GM19328 (cell line): ENCODE results near the gene CDC25B.

Experiments used
- ATAC-seq: cut with Tn5 transposase; IDR thresholded peaks from one replicate; pipeline ENCODE4 v1.9.1; 2021; ENCODE audit warnings: mild to moderate bottlenecking, moderate library complexity; ENCODE audit not compliant: unreplicated experiment

CDC25B gene

DNA sequence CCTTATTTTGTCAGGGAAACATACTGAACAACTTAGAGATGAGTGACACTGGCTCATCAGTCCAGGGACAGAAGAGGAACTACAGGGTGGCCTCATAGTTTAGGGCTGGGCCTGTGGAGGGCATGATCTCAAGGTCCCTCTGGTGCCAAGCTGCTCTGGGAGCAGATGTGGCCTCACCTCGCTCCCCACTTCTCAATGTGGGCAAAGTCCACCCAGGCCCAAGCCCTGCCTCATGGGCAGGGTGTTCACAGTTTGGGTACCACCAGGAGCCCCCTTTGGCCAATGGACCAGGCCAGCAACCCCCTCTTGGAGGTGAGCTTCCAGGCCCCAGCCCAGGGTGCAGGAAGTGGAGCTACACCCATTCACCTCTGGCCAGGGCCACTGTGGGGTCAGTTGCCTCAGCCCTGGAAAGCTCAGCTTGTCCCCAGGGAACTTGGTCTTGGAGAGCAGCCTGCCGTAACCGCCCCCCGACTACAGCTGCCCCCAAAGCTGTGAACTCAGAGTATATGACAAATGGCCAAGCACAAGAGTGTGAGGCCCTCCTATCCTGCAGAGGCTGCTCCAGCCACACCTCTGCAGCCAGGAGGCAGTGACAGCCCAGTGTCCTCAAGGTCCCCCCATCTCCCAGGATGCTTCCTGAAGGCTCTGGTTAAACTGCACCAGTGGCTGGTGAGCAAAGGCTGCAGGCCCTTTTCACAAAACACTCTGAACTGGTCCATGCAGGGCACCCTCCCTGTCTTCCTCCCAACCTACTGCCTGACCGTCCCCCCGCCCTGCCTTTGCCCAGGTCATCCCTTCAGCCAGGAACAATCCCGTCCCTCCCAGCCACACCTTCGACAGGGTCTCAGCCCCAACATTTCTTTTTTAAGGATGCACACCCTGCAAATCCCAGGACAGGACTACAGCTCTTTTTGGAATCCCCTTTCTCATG, 32.2 kb upstream of the CDC25B start:
- ATAC-seq, result no peak

DNA sequence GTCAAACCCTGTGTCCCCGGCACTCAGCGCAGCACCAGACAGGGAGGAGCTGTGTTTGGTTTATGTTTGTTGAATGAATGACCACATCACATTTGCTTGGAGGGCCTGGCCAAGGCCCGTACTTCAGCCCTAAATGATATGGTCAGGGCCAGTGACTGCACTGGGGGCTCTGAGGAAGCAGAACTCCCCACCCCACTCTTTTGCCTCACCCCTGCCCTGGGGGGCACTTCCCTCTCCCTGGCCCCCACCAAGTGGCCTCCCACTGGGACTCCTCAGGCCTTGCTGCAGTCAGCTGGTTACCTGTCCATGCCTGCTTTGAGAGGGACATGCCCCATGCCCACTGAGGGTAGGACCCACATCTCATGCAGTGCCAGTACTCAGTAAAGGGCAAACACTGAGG, 31.5 kb upstream of the CDC25B start:
- no peak for ATAC-seq

DNA sequence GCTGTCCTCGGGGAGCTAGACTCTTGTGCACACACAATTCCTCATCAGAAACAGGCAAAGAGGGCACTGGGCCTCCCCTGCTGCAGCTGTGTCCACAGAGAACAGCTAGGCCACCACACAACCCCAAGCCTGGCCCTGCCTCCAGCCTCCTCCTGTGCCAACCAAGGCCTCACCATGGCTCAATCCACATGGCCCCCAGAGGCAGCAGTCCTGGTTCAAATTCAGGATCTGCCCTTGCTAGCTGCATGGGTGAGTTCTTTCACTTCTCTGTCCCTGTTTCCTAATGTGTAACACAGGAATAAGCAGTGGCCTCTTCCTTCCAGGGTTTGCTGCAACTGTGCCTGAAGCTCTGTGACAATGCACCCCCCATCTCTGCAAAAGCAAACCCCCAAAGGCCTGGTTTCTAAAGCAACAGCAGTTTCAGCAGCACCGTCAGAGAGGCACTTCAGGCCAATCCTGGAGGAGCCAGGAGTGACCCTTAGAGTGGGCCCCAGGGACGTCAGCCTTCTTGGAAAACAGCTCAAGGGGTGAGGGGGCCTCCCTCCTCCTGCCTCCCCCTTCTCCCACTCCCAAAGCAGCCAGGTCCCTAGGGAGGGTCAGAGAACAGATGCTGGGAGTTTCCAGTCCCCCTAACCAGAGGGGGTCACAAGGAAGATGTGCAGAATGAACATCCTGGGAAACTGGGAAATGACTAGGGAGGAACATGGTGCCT, 30.8 kb upstream of the CDC25B start:
- no peak for ATAC-seq

DNA sequence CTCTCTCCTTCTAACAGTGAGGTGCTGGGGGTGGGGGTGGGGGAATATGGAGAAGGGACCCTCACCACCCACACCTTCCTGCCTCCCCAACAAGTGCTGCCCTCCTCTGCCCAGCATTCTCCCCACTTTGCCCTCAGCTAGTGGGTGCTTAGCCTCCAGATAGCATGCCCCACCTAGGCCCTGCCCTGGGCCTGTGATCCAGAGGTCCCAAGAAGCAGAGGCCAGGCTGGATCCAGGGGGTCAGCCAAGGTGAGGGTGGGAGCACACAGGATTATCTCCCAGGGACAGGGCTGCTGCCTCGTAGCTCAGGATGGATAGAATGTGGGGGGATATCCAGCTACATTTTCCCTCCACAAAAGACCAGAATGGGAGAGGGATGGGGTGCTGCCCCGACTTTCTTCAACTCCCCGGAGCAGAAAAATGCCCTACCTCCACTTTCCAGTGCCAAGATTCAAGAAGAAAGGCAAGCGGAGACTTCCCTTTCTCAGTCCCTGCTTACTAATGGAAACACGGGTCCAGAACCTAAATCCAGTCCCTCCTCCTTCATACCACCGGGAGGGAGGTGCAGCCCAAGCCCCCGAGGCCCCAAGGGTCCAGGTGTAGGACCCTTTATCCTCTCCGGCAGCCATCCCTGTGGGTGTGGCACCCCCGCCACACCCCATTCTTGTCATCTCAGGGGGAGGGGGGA, 29.5 kb upstream of the CDC25B start:
- no peak for ATAC-seq

DNA sequence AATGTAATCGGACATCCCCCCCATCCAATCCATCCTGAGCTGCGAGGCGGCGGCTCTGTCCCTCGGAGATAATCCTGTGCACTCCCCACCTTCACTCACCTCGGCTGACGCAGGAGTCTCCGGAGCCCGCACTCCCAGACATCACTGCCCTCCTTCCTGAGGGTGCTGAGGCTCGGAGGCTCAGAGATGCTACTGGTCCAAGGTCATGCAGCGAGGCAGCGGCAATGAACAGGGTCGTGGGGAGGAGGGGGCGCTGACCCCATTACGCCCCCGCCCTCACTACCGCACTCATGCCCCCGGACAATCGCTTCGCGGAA, 29.0 kb upstream of the CDC25B start:
- ATAC-seq, result no peak

DNA sequence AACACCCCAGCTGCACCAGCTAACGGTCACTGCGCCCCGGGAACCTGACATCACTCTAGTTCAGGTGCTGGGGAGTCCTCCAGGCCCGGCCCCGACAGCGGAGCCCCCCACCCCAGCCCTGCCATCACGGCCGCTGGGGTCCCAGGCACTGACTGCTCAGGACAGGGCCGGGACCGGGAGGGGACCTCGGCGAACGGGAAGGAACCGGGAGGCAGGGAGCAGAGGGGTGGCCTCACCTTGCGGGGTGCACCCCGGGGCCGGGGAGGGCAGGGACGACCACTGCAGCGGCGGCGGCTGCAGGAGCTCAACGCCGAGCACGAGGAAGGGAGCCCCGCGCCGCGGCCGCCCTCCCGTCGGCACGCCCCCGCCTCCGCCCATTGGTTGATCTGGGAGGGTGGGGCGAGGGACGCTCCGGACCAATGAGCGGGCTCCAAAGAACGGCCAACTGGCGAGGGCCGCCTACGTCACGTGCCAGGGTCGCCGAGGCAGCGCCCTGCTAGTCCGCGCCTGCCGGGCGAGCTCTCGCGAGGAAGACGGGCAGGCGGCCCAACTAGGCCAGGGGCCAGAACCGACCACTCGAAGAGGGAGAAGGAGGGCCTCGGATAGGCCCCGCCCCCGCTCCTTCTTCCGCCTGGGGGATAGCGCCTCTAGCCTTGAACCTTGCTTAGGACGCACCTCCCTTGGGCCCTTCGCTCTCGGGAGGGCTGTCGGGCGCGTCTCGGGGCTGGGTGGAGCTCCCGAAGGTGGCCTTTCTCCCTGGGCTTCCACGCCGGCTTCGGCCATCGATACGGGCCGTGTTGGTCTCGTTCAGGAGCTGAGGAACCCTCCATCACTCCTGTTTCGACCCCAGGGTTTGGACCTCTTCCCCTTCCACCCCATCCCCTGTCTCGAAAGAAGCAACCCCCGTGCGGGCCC, 28.4 kb upstream of the CDC25B start, which contains the start of gene ADISSP:
TSS of gene ADISSP (minus strand) at position 327 of the 915 bp plus-strand sequence. CDS start 7,653 bp downstream, outside the sequence.
- ATAC-seq, result peak; percentile 95

DNA sequence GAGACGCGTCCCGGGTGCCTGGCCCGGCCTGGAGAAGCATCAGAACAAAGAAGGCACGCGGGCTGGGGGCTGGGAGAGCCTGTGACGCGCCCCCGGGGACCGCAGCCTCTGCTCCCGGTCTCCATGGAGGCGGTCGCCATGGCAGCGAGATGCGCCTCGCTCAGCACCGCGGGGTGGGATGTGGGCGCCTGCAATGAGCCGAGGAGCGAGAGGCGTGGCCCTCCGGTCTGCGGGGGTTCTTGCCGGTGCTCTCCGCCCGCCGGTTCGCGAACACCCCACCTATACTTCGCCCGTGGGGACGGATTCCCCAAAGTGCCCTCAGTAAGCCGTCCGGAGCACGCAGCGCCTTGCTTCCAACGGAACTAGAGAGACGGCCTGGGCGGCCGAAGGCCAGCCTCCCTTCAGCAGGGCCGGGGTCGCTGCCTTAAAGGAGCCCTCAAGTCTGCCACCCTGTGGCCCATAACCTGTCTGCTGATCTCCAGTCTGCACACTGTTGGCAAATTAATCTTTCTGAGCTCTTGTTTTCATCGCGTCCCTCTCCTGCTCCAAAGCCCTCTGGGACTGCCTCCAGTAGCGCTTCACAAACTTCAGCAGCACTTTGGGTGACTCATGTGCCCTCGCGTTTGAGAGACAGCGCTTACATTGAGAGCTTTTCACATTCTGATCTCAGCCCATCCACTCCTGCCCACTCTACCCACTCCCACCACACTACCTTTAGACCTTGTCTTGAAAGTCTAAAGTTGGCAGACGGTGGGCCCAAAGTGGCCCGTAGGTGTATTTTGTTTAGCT, 27.6 kb upstream of the CDC25B start:
- ATAC-seq, result peak; percentile 35

DNA sequence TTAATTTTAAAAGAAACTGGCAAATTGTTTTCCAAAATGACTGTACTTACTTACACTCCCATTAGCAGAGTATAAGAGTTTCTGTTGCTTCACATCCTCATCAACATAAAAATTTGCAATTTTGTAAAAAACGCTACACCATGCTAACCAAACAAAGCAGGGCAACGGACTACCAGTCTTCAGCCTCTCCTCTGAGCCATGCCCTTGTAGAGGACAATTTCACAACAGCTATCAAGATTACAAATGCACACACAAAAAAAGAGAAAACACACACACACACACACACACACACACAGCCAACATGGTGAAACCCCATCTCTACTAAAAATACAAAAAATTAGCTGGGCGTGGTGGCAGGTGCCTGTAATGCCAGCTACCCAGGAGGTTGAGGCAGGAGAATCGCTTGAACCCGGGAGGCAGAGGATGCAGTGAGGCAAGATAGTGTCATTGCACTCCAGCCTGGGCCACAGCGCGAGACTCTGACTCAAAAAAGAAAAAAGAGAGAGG, 24.5 kb upstream of the CDC25B start:
- ATAC-seq, result no peak

DNA sequence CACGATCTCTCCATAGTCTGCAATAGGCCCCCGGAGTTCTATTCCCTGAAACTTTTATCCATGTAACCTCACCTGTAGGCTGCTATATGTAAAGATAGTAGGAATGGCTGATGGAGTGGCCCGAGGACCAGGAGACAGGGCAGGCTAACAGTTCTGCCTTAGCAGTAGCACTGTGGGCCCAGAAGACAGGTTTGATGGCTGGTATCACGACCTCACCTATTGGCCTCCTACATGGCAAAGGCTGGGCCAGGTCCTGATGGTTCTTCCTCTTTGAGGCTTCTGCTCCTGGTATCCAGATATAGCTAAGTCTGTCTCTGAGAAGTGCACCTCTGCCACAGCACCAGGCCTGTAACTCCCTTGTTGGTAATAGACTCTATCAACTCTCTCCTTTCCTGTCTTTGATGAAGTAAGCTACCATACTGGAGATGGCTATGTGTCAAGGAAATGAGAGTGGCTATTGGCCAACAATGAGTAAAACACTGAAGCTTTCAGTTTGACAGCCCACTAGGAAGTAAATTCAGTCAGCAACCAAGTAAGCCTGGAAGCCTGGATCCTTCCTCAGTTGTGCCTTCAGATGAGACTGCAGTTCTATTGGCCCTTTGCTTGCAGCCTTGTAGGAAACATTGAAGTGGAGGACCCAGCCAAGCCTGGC, 20.5 kb upstream of the CDC25B start:
- no peak for ATAC-seq

DNA sequence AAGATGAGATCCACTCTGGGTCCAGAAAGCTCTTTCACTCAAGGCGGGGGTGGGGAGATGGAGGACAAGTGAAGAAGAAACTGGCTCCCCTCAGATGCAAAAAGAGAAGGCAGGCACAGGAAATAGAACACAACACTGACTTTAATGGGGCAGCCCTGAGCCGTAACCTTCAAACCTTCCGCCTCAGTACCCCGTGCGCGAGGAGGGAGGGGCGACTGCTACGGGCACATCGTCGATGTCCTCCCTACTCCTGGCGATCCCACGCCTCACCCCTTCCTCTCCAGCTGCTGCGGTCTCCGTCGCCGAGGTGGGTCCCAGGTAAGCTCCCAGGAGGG, 18.8 kb upstream of the CDC25B start:
- no peak for ATAC-seq

DNA sequence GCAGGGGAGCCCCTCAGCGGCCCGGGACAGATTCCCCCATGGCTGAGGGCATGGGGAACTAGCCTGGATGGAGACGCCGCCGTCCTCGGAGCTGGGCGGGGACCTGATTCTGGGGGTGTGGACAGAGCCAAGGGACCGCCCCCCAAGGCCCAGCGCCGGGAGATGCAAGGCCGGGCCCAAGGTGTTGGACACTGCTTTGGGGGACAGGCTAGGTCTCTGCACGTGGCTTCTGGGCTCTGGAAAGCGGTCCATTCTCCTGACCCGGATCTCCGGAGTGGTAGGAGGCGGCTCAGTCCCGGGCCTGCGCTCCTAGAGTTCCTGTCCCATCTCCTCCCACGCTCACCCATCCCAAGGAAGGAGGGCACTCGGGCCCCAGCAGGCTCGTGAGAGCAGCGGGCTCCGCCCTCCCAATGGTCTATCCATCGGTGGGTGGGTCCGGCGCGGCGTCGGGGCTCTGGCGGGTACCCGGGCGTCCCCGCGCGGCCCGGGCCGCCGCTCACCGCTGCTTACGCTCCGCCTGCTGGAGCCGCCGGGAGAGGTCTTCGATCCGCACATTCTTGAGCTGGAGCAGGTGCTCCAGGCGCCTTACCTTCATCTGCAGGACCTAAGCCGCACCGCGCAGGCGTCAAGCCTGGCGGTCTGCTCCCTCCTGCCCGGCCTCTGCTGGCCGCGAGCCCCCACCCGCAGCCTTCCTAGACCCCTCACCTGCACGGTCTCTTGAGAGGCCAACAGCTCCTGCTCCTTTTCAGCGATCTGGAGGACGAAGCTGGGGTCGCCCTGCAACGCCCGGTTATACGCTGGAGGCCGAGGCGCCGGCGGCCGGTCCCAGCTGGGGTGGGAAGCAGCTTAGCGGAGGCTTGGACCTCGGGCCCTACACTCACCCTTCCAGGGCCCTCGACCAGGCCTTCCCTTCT, 18.1 kb upstream of the CDC25B start:
- ATAC-seq, result no peak

DNA sequence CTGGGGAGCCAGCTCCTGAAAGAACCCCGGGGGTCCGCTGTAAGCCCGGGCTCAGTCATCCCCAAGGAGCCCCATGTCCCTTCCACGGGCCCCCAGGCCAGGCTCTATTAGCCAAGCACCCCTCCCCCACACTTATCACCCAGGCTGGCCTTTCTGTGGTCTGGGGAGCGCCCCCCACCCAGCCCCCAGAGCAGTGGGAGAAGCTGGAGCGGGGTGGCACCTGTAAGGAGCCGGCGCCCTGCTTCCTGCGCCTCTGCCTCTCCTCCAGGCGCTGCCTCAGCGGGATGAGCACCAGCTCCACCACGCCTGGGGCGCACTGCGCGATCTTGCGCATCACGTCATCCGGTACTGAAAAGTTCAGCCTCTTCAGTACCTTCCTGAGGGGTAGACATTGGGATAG, 17.1 kb upstream of the CDC25B start:
- no peak for ATAC-seq

DNA sequence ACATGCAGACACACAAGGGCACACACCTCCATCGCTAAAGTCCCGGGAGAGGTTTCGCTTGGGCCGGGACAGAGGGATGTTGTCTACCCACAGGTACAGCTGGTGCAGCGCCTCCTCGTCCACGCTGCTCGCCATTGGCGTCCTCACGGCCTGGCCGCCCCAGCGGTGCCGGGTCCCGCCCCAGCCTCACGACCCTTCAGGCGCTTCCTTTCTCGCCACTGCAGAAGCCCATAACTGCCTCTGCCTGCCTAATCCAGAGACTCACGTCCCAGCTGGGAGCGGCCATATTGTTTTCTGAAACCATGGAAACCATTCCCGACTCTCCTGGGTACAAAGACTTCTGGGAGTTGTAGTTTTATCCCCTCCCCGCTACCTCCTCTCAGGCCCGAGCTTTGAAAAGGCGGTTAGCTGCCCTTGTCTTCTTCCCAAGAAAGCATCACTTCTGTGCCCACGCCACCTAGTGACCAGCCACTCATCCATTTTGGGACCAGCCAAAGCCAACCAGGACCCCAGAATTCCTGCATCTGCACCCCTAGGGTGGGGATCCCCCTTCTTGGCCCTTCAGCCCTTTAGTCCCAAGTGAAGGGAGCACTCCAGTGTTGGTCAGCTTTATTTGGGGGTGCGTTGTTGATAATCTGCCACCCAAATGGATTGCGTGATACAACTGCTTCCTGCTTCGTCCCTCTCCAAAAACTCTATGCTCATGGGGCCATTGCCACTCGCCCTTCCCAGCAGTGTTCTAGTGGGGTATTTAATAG, 14.8 kb upstream of the CDC25B start, which contains the start of gene SPEF1:
TSS of gene SPEF1 (minus strand) at position 296 of the 758 bp plus-strand sequence. CDS start at position 135, 161 bp downstream.
- peak; percentile 59 for ATAC-seq

DNA sequence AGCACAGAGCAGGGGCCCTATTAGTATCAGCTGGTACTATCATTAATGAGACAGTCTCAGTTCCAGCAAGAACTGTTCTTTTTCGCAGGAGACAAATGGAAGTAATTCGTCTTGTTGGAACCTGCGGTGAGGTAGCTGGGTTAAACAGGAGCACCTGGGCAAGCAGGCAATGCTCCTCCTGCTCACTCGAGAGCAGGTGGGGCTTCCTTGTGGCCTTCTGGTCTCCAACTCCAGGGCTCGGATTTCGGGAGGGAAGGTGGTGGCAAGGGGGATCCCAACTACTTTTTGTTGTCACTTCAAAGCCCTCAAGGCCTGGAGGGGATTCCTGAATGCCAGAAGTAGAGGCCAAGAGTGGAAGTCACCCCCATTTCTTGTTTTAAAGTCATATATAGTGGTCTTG, 13.5 kb upstream of the CDC25B start:
- ATAC-seq, result no peak

DNA sequence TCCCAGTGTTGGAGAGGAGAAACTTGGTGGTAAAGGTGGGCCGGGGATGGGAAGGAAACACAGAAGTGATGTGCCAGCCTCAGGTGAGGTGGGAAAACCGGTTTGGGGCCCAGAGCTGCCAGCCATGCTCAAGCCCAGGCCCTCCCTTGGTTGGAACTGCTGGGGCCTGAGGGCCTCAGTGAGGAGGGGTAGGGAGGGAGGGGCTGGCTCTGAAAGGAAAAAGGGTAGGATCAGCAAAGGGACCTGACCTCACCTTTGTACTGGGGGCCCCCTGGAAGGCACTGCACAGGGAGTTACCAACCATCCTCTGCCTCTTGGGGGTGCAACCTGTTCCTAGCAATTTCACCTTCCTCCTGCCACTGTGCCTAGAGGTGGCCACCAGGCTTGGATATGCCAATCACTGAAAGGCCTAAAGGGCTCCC, 13.0 kb upstream of the CDC25B start:
- no peak for ATAC-seq

DNA sequence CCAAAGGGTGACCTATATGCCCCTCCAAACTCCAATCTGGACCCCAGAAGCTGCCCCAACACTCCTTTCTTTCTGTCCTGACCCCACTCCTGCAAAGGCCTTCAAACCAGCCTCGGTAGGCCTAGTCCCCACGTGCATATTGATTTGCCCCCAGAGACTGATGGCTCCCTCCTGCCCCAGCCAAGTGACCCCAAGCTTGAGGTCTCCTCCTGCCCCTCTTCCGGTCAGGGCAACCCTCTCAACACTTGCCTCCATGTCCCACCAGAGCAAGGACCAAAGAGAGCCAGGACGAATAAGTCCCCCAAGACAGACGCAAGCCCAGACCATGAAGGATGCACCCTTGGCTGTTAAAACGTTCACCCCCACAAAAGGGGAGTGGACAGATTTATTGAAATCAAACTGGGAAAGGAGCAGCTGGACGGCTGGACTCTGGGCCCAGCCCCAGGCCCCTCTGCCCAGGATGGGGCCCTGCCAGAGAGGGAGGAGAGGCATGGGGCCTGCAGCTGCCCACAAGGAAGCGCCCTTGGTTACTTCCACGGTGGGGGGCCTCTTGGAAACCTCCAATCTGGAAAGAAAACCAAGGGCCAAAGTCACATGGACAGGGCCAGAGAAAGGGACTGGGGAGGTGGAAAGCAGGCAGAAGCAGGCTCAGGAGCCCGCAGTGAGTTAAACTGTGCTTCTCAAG, 12.5 kb upstream of the CDC25B start:
- ATAC-seq, result no peak
